GM12872 (cell line): ENCODE results near the gene CD300LF.

ENCODE experiments used
- TF ChIP-seq, protein P1 (sequence below): IDR thresholded peaks from 3 replicates; pipeline ENCODE4 v1.5.1; 2011; ENCODE audit warnings: low read depth, mild to moderate bottlenecking, low read length, moderate library complexity; ENCODE audit not compliant: insufficient read depth

CD300LF gene

DNA sequence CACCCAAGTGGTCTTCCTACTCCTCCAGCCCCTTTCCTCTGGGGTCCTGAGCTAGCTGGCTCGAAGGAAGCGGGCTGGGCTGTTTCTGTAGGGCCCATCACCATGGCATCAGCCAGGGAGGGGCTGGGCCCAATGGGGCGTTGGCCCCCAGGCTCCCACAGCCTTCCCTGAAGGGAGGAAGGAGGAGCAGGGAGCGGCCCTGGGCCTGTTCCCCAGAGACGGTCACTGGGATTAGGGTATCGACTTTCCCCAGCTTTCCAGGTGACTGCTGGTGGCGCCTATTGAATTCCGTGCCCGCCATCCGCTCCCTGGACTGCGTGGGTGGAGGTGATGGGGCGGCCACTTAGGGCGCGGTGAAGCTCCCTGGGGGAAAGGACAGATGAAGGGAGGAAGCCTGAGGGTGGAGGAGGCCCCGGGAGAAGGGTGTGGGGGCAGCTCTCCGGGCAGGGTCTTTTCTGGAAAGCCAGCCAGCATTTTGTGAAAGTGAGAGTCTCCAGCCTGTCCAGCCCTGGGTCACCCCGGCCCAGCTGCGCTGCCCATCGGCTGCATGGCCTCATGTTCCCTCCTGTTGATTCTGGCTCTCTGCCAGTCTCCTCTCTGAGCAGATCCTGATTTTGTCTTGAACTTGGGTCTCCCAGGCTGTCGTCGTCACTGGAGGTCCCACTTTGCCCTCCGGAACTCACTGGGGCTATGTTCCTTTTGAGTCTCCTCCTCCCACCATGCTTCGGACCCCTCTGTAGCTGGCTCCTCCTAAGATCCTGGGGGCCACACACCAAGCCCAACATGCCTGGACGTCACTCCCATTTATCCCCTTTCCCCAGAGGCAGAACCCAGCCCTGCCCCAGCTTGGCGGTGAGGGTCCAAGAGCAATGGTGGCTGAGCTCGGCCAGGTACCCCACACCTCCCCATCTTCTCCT lies 45.5 kb upstream of the CD300LF start:
- TF ChIP-seq, protein P1, sequence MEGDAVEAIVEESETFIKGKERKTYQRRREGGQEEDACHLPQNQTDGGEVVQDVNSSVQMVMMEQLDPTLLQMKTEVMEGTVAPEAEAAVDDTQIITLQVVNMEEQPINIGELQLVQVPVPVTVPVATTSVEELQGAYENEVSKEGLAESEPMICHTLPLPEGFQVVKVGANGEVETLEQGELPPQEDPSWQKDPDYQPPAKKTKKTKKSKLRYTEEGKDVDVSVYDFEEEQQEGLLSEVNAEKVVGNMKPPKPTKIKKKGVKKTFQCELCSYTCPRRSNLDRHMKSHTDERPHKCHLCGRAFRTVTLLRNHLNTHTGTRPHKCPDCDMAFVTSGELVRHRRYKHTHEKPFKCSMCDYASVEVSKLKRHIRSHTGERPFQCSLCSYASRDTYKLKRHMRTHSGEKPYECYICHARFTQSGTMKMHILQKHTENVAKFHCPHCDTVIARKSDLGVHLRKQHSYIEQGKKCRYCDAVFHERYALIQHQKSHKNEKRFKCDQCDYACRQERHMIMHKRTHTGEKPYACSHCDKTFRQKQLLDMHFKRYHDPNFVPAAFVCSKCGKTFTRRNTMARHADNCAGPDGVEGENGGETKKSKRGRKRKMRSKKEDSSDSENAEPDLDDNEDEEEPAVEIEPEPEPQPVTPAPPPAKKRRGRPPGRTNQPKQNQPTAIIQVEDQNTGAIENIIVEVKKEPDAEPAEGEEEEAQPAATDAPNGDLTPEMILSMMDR, result no peak

- TF ChIP-seq, protein P1, result no peak
Measured at GRCh38 chr17:74757502-74757901, 44.8 kb upstream of the CD300LF start.

- TF ChIP-seq, protein P1, result no peak
Measured at GRCh38 chr17:74756891-74757290, 44.2 kb upstream of the CD300LF start.

- TF ChIP-seq, protein P1, result no peak
Measured at GRCh38 chr17:74755533-74755932, 42.8 kb upstream of the CD300LF start.

GRCh38 chr17:74754832-74755231 lies 42.1 kb upstream of the CD300LF start:
- TF ChIP-seq, protein P1, result no peak

DNA sequence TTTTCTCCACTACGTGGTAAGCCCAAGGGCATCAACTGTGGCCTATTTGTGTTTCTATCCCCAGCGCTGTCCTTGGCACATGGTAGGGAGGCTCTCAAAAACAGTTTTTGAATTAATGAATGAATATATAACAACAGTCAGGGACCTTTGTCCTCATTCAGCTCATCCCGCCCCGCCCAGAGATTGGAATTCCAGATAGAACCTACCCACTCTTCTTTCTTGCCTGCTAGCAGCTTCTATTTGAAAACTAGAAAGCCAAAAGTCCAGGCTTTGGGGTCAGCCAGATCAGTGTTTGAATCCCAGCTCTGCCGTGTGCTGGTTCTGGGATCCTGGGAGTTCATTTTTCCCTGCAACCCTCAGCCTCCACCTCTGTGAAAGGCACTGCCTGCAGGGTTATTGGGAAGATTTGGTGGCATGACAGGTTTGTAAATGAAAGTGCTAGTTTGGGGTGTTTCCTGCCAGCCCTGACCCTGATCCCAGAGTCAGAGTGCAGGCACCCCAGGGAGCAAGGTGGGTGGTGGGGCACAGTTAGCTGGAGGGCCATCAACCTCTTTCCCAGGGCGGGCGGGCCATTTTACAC lies 40.2 kb upstream of the CD300LF start:
- TF ChIP-seq, protein P1, result no peak

- TF ChIP-seq, protein P1, result no peak
Measured at GRCh38 chr17:74752415-74752814, 39.7 kb upstream of the CD300LF start.
